HCT116 (cell line): ENCODE measurements around the gene TSC22D3.

Experiments used
- CBX3 ChIP-seq: IDR thresholded peaks from 2 replicates; pipeline ENCODE4 v1.6.1; 2012; ENCODE audit warnings: low read depth
- CEBPB ChIP-seq: IDR thresholded peaks from 2 replicates; pipeline ENCODE4 v1.6.1; 2012; ENCODE audit warnings: low read depth
- EZH2 ChIP-seq: fragments of 200-600 bp; sonication (generic); IDR thresholded peaks from 2 replicates; pipeline ENCODE4 v1.6.1; 2017; ENCODE audit warnings: antibody characterized with exemption, mixed run types
- EZH2phosphoT487 ChIP-seq: fragments of 200-600 bp; IDR thresholded peaks from 2 replicates; pipeline ENCODE4 v1.6.1; 2018; ENCODE audit warnings: antibody characterized with exemption, borderline replicate concordance
- ZNF274 ChIP-seq: fragments of 200-500 bp; sonication (Bioruptor generic); IDR thresholded peaks from 2 replicates; pipeline ENCODE4 v1.6.1; 2014; ENCODE audit warnings: mild to moderate bottlenecking, low read depth, low read length, inconsistent platforms
- TF ChIP-seq, protein P1 (sequence below), 3 experiments: fragments of 200-600 bp in 1 of 3; sonication (generic) in 1 of 3; IDR thresholded peaks in 2 of 3; conservative IDR thresholded peaks in 1 of 3; 2 replicates each; pipeline ENCODE4 v1.5.1; 2012 to 2017; ENCODE audit warnings: low read depth in 2 of 3, low read length in 2 of 3, antibody characterized with exemption in 1 of 3, borderline replicate concordance in 1 of 3, control low read depth in 1 of 3, mild to moderate bottlenecking in 1 of 3, mixed read lengths in 1 of 3, mixed run types in 1 of 3, moderate library complexity in 1 of 3; ENCODE audit not compliant: insufficient read depth in 1 of 3

DNA sequence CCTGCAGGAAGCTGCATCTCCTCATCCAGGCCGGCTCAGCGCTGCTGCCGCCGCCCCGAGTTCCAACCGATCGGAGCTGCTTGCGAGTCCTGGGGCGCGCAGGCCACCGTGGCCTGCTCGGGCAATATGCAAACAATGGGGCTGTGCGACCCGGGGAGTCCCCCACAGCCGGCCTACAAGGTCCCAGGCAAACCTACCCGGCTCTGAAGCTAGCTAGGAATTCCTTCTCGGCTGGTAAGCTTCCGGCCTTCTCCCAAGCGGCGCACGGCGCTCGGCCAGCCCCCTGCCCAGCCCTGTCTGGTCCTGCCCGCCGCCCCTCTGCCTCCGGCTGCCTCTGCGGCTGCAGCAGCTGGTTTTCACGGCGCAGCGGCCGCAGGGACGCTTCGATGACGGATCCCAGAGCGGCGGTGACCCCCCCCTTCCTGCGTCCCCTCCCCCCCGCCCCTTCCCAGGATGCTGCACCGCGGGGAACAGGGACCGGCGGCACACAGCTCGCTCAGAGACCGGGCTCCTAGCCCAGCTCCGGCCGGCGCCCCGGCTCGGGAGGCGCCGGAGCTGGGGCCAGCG, 59.4 kb downstream of the TSC22D3 start:
- TF ChIP-seq ZNF274 (no peak), CEBPB (no peak), CBX3 (no peak), EZH2 (no peak), EZH2phosphoT487 (no peak)
- TF ChIP-seq, protein P1, sequence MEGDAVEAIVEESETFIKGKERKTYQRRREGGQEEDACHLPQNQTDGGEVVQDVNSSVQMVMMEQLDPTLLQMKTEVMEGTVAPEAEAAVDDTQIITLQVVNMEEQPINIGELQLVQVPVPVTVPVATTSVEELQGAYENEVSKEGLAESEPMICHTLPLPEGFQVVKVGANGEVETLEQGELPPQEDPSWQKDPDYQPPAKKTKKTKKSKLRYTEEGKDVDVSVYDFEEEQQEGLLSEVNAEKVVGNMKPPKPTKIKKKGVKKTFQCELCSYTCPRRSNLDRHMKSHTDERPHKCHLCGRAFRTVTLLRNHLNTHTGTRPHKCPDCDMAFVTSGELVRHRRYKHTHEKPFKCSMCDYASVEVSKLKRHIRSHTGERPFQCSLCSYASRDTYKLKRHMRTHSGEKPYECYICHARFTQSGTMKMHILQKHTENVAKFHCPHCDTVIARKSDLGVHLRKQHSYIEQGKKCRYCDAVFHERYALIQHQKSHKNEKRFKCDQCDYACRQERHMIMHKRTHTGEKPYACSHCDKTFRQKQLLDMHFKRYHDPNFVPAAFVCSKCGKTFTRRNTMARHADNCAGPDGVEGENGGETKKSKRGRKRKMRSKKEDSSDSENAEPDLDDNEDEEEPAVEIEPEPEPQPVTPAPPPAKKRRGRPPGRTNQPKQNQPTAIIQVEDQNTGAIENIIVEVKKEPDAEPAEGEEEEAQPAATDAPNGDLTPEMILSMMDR (IDR thresholded peaks at IDR 0.05 in 2 of 3, conservative IDR thresholded peaks at IDR 0.05 in 1 of 3; ENCODE audit: borderline replicate concordance in 1 of 3, insufficient read depth in 1 of 3, low read depth in 2 of 3, low read length in 2 of 3), result no peak
